HCT116 (cell line): ENCODE measurements around the gene PDE4C.

Experiments used
- CEBPB ChIP-seq: IDR thresholded peaks from 2 replicates; pipeline ENCODE4 v1.6.1; 2012; ENCODE audit warnings: low read depth
- EZH2 ChIP-seq: fragments of 200-600 bp; sonication (generic); IDR thresholded peaks from 2 replicates; pipeline ENCODE4 v1.6.1; 2017; ENCODE audit warnings: antibody characterized with exemption, mixed run types
- JUND ChIP-seq: IDR thresholded peaks from 2 replicates; pipeline ENCODE4 v1.6.1; 2012
- POLR2A ChIP-seq: IDR thresholded peaks from 2 replicates; pipeline ENCODE4 v1.7.0; 2011; ENCODE audit warnings: borderline replicate concordance; ENCODE audit not compliant: insufficient read depth, insufficient read length; ENCODE audit errors: extremely low read depth
- POLR2AphosphoS5 ChIP-seq: IDR thresholded peaks from 2 replicates; pipeline ENCODE4 v1.6.1; 2011; ENCODE audit warnings: mild to moderate bottlenecking, low read depth, low read length, moderate library complexity
- RAD21 ChIP-seq: IDR thresholded peaks from 2 replicates; pipeline ENCODE4 v1.6.1; 2012; ENCODE audit warnings: low read depth, mild to moderate bottlenecking
- REST ChIP-seq: IDR thresholded peaks from 2 replicates; pipeline ENCODE4 v1.6.1; 2012; ENCODE audit warnings: low read depth
- SIN3A ChIP-seq: IDR thresholded peaks from 2 replicates; pipeline ENCODE4 v1.6.1; 2012; ENCODE audit warnings: low read depth
- SRF ChIP-seq: IDR thresholded peaks from 2 replicates; pipeline ENCODE4 v1.6.1; 2012; ENCODE audit warnings: low read depth
- TCF7L2 ChIP-seq: IDR thresholded peaks from 2 replicates; pipeline ENCODE4 v1.7.0; 2011; ENCODE audit warnings: borderline replicate concordance, inconsistent platforms; ENCODE audit not compliant: insufficient read depth, insufficient read length; ENCODE audit errors: extremely low read depth
- TF ChIP-seq, protein P1 (sequence below): IDR thresholded peaks from 2 replicates; pipeline ENCODE4 v1.6.1; 2011; ENCODE audit warnings: mild to moderate bottlenecking, low read length, moderate library complexity; ENCODE audit not compliant: insufficient replicate concordance; ENCODE audit errors: extremely low read depth
- TF ChIP-seq, protein P2 (sequence below), 3 experiments: fragments of 200-600 bp in 1 of 3; sonication (generic) in 1 of 3; IDR thresholded peaks in 2 of 3; conservative IDR thresholded peaks in 1 of 3; 2 replicates each; pipeline ENCODE4 v1.5.1; 2012 to 2017; ENCODE audit warnings: low read depth in 2 of 3, low read length in 2 of 3, antibody characterized with exemption in 1 of 3, borderline replicate concordance in 1 of 3, control low read depth in 1 of 3, mild to moderate bottlenecking in 1 of 3, mixed read lengths in 1 of 3, mixed run types in 1 of 3, moderate library complexity in 1 of 3; ENCODE audit not compliant: insufficient read depth in 1 of 3

- TF ChIP-seq EZH2 = no peak
- TF ChIP-seq SIN3A = no peak
- TF ChIP-seq, protein P1, sequence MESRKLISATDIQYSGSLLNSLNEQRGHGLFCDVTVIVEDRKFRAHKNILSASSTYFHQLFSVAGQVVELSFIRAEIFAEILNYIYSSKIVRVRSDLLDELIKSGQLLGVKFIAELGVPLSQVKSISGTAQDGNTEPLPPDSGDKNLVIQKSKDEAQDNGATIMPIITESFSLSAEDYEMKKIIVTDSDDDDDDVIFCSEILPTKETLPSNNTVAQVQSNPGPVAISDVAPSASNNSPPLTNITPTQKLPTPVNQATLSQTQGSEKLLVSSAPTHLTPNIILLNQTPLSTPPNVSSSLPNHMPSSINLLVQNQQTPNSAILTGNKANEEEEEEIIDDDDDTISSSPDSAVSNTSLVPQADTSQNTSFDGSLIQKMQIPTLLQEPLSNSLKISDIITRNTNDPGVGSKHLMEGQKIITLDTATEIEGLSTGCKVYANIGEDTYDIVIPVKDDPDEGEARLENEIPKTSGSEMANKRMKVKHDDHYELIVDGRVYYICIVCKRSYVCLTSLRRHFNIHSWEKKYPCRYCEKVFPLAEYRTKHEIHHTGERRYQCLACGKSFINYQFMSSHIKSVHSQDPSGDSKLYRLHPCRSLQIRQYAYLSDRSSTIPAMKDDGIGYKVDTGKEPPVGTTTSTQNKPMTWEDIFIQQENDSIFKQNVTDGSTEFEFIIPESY = no peak
- no peak for TF ChIP-seq SRF
- TF ChIP-seq RAD21 = no peak
- TF ChIP-seq, protein P2, sequence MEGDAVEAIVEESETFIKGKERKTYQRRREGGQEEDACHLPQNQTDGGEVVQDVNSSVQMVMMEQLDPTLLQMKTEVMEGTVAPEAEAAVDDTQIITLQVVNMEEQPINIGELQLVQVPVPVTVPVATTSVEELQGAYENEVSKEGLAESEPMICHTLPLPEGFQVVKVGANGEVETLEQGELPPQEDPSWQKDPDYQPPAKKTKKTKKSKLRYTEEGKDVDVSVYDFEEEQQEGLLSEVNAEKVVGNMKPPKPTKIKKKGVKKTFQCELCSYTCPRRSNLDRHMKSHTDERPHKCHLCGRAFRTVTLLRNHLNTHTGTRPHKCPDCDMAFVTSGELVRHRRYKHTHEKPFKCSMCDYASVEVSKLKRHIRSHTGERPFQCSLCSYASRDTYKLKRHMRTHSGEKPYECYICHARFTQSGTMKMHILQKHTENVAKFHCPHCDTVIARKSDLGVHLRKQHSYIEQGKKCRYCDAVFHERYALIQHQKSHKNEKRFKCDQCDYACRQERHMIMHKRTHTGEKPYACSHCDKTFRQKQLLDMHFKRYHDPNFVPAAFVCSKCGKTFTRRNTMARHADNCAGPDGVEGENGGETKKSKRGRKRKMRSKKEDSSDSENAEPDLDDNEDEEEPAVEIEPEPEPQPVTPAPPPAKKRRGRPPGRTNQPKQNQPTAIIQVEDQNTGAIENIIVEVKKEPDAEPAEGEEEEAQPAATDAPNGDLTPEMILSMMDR (IDR thresholded peaks at IDR 0.05 in 2 of 3, conservative IDR thresholded peaks at IDR 0.05 in 1 of 3; ENCODE audit: borderline replicate concordance in 1 of 3, insufficient read depth in 1 of 3, low read depth in 2 of 3, low read length in 2 of 3) = no peak
- no peak for TF ChIP-seq TCF7L2
- no peak for TF ChIP-seq POLR2AphosphoS5
- TF ChIP-seq REST = no peak
- TF ChIP-seq JUND = no peak
- TF ChIP-seq POLR2A = no peak
- no peak for TF ChIP-seq CEBPB
These were observed 42.7 kb downstream of the PDE4C start for GRCh38 chr19:18183529-18183928.
